Activated T-helper 1 cell treated with anti-CD3 and anti-CD28 coated beads, Interleukin-2, amount 50 U/mL, for 16 hours (primary cell): Measurements from ENCODE around the gene DUS3L.
"Not testable (repeated sequence)": the region's sequence is repeated elsewhere in the genome, so short reads cannot be mapped to it uniquely, and the experiment has no call there.

Experiments
- DNase-seq, 2 donors: peaks; one replicate each; pipeline ENCODE4 v3.0.0-alpha.2; 2020; ENCODE audit warnings: low read depth in 1 of 2, low spot score in 1 of 2

The DUS3L gene

DNA sequence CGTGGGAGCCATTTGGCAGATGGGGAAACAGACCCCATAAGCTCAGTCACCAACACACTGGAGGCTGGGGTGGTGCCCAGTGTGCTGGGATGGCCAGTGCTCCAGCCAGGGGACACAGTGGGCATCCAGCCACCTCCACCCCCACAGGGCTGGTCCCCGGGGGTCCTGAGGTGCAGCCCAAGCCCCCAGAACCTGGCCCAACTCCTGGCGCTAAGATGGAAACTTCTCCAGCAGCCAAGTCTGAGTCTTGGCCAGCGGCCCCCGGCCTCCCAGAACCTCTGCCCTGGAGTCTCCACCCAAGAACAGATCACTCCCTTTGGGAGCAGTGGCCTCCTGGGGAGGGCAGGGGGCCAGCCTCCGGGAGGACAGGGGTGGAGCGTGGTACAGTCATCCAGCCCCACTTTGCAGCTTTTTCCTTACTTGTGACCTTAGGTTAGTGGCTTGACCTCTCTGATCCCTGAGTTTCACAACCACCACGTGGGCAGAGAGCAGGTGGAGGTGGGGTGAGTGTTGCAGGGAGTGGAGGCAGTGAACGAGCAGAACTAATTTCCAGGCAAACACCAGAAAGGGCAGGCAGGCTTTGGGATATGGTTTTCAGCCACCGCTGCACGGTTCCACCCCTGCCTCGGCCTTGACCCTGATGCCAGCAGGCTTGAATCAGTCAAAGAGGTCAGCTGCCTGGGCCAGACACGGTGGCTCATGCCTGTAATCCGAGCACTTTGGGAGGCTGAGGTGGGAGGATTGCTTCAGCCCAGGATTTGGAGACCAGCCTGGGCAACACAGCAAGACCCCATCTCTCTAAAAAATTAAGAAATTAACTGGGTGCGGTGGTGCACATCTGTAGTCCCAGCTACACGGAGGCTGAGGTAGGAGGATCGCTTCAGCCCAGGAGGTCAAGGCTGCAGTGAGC is 9.7 kb upstream of the DUS3L start:
- no peak for DNase-seq

DNA sequence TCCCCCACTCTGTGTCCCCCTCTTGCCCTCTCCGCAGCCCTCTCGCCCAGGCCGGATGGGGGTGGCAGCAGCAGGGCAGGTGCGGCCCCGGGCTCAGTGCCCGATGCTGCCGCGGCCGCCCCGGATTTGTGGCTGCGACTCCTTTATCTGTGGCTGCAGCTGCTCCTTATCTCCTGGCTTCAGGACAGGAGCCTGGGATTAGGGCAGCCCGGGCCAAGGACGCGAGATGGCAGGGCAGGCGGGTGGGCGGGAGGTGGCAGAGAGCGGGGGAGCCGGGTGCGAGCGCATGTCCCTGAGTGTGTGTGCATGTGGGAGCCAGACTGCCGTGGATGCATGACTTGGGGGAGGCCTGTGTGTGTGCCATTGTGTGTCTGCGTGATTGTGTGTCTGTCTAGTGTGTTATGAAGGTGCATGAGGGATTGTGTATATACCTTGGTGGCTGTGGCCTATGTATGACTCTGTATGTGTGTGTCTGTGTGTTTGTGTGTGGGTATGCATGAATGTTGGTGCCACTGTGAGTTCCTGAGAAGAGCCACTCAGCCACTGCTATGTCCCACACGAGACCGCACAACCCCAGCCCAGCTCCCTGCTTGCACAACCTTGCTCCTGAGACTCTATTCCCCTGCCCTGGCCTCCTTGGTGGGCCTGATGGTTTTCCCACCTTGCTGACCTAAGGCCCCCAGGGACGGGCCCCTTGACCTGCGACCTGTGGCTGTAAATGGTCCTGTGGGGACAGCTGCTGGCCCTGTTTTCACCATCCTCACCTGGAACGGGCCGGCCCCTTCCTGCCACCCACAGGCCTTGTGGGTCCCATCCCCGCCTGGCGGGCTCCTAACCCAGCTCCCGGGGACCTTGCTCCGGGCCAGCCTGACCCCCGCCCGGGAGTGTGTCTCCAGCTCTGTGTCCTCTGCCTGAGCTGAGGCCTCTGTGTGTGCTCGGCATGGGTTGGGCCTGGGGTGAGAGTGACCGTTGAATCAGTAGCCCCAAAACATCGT is 8.6 kb upstream of the DUS3L start:
- DNase-seq = no peak

DNA sequence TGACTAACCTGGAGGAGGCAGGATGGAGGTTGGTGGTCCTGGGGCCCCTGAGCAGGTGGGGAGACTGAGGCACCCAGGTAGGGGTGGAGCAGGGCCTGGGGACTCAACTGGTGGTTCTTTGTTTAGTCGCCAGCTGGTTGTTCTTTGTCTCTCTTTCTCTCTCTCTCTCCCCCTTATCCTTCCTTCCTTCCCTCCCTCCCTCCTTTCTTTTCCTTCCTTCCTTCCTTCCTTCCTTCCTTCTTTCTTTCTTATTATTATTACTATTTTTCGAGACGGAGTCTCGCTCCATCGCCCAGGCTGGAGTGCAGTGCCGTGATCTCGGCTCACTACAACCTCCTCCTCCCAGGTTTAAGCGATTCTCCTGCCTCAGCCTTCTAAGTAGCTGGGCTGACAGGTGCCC is 7.3 kb upstream of the DUS3L start:
- no peak for DNase-seq

DNA sequence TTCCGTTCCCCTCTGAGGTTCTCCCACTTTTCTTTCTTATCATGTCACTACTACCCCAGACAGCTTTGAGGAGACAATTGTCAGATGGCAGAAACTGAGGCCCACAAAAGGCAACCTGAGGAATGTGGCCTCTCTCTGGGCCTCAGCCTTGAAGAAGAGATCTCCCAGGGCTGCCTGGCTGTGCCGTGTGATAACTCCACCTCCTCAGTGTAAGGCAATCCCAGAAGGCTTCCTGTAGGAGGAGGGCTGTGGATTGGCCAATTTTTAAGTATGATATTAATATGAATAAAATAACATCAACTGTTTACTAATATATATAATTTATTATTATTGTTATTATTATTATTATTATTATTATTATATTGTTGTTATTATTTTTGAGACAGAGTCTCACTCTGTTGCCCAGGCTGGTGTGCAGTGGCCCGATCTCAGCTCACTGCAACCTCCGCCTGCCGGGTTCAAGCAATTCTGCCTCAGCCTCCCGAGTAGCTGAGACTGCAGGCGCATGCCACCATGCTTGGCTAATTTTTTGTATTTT is 4.5 kb upstream of the DUS3L start:
- DNase-seq = no peak

DNA sequence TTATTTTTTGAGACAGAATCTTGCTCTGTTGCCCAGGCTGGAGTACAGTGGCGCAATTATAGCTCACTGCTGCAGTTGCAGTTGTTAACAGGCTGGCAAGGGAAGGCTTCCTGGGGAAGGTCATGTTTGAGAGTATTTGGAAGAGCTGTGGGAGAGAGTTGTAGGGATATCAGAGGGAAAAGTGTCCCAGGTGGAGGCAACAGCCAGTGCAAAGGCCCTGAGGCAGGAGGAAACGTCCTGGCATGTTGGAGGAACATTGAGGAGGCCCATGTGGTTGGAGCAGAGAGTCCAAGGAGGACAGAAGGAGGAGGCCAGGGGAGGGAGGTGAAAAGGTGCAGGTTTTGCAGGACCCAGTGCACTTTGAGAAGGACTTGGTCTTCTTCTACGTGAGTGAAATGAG is 2.2 kb upstream of the DUS3L start:
- DNase-seq = no peak

DNA sequence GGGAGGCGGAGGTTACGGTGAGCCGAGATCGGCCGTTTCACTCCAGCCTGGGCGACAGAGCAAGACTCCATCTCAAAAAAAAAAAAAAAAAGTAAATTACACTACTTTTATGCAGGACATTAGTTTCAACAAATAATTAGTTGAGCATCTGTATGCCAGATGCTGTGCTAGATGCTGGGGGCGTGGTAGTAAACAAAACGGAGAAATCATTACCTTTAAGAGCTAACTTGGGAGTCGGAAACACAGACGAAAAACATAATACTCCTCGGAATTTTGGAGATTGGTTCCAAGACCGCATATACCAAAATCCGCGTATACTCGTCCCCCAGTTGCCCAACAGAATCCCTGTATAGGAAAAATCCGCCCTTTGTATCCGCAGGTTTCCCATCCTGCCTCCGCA is 1.3 kb upstream of the DUS3L start:
- DNase-seq = no peak

DNA sequence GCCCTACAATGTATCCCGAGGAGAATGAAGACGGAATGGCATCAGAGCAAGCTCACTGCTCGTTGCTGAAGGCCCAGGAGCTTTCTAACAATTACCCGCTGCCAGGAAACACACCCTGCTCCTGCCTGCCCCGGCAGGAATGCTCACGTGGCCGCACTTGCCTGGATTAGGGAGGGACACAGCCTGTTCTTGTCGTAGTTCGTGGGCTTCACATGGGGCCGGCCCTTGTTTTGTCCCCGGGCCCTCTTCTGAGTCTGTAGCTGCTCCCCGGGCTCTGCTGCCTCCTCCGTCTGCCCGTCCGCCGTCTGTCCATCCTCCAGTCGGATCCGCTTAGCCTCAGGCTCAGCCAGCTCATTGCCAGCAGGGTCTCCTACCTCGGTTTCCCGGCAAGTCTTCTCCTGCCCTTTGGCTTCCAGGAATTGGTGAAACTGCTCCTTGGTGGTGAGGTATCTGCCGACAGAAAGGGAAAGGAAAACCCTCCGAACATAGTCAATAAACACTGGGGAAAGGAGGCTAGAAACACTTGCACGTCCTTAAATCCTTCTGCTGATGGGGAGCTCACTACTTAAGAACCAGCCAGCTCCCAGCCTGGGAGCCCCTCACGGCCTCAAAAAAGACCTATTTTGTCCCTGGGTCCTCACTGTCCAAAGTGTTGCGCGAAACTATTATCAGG is 941 bp downstream of the DUS3L start:
- DNase-seq = no peak

DNA sequence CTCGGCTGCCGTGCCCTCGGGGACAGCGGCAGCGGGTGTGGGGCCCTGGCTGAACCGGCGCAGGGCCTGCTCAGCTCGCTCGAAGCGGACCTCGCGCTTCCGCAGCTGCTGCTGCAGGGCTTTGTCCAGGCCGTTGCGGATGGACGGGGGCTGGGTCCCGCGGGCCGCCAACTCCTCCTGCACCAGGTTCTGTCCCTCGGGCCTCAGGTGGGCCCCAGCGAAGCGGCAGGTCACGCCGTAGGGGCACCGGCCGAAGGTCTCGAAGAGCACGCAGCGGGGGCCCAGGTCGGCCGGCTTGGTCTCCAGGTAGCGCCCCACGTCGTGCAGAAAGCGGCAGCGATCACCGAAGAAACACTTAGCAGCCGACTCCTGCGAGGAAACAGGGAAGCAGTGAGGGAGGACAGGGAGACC is 1.6 kb downstream of the DUS3L start:
- no peak for DNase-seq

DNA sequence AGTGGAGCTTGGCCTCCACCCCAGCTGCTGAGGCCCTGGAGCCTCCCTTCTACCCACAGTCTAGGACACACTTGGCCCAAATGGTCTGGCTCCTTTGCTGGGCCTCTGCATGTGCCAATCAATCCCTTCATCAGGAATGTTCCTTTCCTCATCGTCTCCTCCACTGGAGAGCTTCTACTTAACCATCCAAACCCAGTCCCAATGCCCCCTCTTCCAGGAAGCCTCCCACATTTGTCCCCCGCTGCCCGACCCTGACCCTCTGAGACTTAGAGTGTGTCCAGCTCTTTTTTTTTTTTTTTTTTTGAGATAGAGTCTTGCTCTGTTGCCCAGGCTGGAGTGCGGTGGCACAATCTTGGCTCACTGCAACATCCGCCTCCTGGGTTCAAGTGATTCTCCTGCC is 2.5 kb downstream of the DUS3L start:
- DNase-seq = no peak

DNA sequence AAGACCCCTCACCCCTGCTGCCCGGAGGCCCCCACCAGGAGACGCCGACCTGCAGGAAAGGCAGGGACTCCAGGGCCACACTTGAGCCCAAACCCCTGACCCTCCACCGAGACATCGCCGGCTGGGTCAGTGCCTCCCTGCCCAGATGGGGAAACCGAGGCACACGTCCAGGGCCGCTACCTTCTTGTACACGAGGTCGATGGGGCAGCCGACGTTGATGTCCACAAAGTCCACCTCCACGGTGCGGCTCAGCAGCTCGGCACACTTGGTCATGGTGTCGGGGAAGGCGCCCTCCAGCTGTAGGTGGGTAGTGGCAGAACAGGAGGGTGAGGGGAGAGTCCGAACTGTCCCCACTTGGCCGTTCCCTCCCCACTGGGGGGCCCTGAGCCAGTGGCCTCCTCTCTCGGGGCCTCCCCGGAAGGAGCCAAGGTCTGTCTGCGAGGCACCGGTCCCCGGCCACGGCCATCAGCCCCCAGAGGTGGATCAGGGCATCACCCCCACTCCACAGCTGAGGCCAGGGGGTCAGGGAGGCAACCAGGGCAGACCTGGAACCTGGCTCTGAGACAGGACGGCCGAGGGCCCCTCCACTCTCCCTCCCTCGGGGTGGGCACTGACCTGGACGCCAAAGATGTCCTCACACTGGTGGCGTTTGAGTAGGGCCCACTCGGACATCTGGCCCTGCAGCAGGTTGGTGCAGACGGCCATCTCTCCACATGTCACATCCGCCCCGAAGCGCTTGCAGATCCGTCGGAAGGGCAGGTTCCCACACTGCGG is 3.4 kb downstream of the DUS3L start:
- no peak for DNase-seq

DNA sequence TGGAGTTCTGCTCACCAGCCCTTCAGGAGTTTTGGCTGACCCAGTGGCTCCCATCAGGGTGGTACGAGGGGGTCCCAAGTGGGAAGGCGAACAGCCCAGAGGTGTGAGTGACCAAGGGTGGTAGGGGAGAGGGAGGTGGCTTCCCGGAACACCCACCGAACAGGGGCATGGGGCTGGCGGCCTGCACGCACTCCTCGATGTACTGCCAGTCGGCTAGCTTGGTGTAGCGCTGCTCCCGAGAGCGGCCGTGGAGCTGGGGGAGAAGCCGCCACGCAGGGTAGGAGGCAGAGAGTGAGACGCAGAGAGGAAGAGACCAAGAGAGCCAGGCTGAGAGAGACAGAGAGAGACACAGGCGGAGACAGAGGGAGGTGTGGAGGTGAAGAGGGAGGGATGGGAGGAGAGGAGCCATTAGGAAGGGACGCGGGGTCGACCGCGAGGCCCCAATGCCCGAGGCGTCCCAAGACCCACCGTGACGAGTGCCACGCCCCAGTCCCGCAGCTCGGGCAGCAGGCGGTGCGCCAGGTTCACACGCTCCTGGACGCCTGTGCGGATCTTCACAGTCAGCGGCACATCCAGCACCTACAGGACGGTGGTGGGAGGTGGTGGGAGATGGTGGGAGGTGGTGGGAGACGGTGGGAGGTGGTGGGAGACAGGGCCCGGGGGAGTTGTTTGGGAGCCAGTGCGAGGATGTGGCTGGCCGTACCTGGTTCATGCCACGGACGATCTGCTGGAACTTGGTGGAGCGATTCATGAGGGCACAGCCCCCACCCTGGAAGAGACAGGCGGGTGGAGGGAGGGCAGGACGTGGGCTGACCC is 4.2 kb downstream of the DUS3L start:
- DNase-seq = no peak

DNA sequence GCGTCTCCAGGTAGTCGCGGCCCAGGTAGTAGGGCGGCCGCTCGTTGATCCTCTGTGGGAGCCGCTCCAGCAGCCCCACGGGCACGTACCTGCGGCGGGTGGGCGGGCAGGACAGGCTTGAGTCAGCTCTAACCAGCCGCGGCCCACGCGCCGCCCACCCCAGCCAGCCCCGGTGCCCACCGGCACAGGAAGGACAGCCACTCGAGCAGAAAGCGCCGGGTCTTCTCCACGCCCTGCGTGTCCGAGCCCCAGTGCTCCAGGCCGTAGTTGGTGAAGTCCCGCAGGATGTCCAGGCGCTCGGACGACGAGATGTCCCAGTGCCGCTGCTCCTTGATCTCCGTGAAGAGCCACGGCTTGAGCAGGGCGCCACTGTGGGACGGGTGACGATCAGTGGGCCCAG is 5.5 kb downstream of the DUS3L start:
- no peak for DNase-seq

DNA sequence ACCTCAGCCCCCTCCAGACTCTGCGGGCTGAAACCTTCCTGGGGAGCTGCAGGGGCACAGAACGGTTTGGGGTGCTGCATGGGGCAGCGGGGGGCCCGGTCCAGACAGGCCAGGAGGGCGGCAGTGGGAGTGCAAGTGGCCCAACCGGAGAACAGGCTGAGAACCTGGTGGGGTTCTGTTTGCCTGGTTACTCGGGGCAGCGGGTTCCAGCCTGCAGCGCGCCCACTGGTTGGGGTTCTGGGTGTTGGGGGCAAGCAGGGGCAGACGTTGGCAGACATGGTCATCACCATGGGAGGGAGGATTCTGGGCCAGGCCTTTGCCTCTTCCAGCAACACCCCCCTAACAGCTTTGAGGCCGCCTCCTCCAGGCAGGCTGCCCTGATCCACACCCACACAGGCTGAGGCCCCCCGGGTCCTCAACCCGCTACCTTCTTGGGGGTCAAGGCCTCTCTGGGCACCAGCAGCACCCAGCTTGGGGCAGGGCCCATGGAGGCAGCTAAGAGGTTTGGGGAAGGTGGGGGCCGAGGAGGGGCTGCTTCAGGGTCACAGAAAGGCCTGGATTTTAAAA is 6.3 kb downstream of the DUS3L start, which contains the start of gene PRR22:
Gene PRR22 (minus strand): TSS at position 166 of the 567 bp plus-strand sequence. CDS start 86 bp downstream, at position 80.
- no peak for DNase-seq

DNA sequence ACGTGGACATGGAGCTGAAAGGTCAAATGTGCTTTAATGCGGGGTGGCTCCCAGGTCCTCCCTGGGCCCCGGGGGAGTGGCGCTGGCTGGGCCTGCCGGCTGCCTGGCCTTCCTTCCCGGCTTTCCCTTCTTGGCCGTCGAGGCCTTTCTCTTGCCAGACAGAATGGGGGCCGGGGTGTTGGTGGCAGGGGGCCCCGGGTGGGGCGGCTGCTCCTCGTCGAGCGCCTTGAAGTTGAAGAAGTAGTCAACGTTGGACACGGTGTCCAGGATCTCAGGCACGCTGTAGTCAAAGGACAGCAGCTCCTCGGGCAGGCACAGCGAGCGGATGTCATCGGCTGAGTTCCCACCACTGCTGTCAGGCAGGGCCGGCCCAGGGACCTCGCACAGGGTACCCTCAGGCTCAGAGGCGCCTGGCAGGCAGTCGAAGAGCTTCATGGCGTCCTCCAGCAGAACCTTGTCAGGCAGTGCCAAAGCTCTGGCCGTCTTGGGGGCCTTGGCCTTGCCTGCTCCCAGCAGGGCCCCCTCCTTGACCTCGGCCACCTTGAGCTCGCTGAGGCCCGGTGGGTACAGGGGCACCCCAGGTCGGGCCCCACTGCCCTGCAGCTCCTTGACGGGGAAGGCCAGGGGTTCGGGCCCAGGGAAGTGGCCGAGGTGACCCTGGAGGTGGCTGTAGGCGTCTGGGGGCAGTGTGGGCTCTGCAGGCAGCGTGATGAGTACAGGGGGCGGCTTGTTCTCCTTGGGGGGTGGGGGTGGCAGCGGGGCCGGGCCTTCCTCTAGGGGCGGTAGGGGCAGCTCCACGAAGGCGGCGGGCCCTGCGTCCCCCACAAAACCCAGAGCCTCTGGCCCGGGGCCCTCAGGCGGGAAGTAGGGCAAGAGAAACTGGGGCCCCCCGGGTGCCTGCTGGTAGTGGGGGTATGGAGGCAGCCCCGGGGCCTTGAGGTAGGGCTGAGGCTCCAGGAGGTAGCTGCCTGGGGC is 7.7 kb downstream of the DUS3L start:
- DNase-seq = no peak

DNA sequence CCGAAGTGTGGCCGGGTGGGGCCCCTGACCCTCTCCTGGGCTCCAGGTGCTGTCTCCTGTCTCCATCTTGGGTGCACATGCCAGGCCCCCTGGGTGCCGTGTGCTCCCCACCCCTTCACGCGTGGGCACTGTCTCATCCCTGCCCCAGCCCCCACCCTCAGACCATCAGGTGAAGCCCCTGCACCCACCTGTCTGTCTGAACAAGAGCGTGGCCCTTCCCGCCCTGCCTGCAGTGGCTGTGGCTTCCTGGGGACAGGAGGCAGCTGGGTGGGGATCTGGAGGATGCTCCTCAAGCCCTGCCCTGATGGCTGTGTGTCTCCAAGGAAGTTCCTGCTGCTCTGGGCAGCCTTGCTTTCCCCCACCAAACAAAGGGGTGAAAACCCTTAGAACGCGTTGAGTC is 8.6 kb downstream of the DUS3L start:
- no peak for DNase-seq

DNA sequence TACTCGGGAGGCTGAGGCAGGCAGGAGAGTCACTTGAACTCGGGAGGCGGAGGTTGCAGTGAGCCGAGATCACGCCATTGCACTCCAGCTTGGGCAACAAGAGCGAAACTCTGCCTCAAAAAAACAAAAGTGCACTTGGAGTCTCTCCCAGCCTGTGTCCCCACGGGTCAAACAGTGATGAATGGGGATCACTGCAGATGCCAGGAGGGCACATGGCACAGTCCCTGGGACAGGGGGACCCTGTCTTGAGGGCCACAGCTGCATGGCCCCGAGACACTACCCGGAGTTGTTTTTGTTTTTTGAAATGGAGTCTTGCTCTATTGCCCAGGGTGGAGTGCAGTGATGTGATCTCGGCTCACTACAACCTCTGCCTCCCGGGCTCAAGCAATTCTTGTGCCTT is 10.0 kb downstream of the DUS3L start:
- DNase-seq = not testable (repeated sequence)

DNA sequence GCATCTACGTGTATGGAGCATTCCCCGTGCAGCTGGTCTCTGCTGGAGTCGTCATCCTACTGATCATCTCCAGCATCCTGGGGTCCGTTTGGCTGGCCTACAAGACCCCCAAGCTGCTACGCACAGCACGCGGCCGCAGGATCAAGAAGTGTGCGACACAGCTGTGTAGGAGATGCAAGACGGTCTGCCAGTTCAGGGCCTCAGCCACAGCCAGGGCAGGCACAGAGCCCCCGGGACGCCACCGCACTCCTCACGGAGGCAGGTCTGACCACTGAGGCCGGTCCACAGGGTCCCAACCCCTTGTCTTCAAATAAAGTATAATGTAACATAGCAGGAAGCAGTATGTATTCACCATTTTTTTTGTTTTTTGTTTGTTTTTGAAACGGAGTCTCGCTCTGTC is 12.6 kb downstream of the DUS3L start:
- DNase-seq = no peak
